ENCODE results near the gene ACOX3. TPM values are rescaled to one million over a fixed set of nuclear protein-coding genes. Genes with fewer than 3 reads are reported as not detected.

Gene ACOX3
- total RNA-seq, 1 donor from 2014 or later: 59.7 TPM

GRCh38 chr4:8419222-8420041 lies 21.1 kb downstream of the ACOX3 start:
- DNase-seq (ENCODE audit: low spot score in 2 of 2, unreplicated experiment in 2 of 2): no peak
- Mint-ChIP-seq H3K27ac (no peak overlapping the region), H3K4me3 (no peak overlapping the region), H3K36me3 (peaks cover 17% of the 10 kb centered on the region), H3K27me3 (ENCODE audit: low read depth) (no peaks in the 10 kb centered on the region), H3K4me1 (peaks cover 30% of the 10 kb centered on the region), H3K9me3 (no peaks in the 10 kb centered on the region)
- no peak for TF ChIP-seq CTCF (IDR thresholded peaks at IDR 0.05; ENCODE audit: unreplicated experiment)

GRCh38 chr4:8417071-8417614 lies 23.4 kb downstream of the ACOX3 start:
- H3K4me1 Mint-ChIP-seq: peaks cover 18% of the 10 kb centered on the region
- no peak for TF ChIP-seq CTCF (IDR thresholded peaks at IDR 0.05; ENCODE audit: unreplicated experiment)
- no peak for DNase-seq (ENCODE audit: low spot score in 2 of 2, unreplicated experiment in 2 of 2)
- H3K4me3 Mint-ChIP-seq: no peak overlapping the region
- no peaks in the 10 kb centered on the region for H3K9me3 Mint-ChIP-seq
- H3K36me3 Mint-ChIP-seq: peaks cover 25% of the 10 kb centered on the region
- H3K27ac Mint-ChIP-seq: no peak overlapping the region
- H3K27me3 Mint-ChIP-seq (ENCODE audit: low read depth): no peaks in the 10 kb centered on the region

GRCh38 chr4:8414377-8414776 lies 26.1 kb downstream of the ACOX3 start:
- H3K4me3 Mint-ChIP-seq: no peak overlapping the region
- TF ChIP-seq CTCF (IDR thresholded peaks at IDR 0.05; ENCODE audit: unreplicated experiment): no peak
- H3K36me3 Mint-ChIP-seq: peaks cover 22% of the 10 kb centered on the region
- no peak for DNase-seq (ENCODE audit: low spot score in 2 of 2, unreplicated experiment in 2 of 2)
- H3K4me1 Mint-ChIP-seq: peaks cover 4% of the 10 kb centered on the region
- H3K27ac Mint-ChIP-seq: no peak overlapping the region
- no peaks in the 10 kb centered on the region for H3K9me3 Mint-ChIP-seq
- H3K27me3 Mint-ChIP-seq (ENCODE audit: low read depth): no peaks in the 10 kb centered on the region

GRCh38 chr4:8412288-8412687 lies 28.2 kb downstream of the ACOX3 start:
- Mint-ChIP-seq H3K4me3 (no peak overlapping the region), H3K27ac (no peak overlapping the region), H3K36me3 (peaks cover 34% of the 10 kb centered on the region), H3K9me3 (no peaks in the 10 kb centered on the region), H3K4me1 (peaks cover 4% of the 10 kb centered on the region), H3K27me3 (ENCODE audit: low read depth) (no peaks in the 10 kb centered on the region)
- TF ChIP-seq CTCF (IDR thresholded peaks at IDR 0.05; ENCODE audit: unreplicated experiment): no peak
- no peak for DNase-seq (ENCODE audit: low spot score in 2 of 2, unreplicated experiment in 2 of 2)

GRCh38 chr4:8411351-8412180 lies 29.0 kb downstream of the ACOX3 start:
- no peaks in the 10 kb centered on the region for H3K9me3 Mint-ChIP-seq
- TF ChIP-seq CTCF (IDR thresholded peaks at IDR 0.05; ENCODE audit: unreplicated experiment): no peak
- H3K4me1 Mint-ChIP-seq: peaks cover 4% of the 10 kb centered on the region
- H3K36me3 Mint-ChIP-seq: peaks cover 39% of the 10 kb centered on the region
- no peak overlapping the region for H3K4me3 Mint-ChIP-seq
- H3K27ac Mint-ChIP-seq: no peak overlapping the region
- DNase-seq (ENCODE audit: low spot score in 2 of 2, unreplicated experiment in 2 of 2): no peak
- H3K27me3 Mint-ChIP-seq (ENCODE audit: low read depth): no peaks in the 10 kb centered on the region

Measured in mesothelial cell of epicardium (in vitro differentiated cells).